IPS-18a (cell line): ENCODE measurements around the gene KIAA0513.

Experiments
- H3K27ac ChIP-seq: one replicate; pipeline ENCODE4 v1.5.1; 2013; ENCODE audit warnings: low read length
- H3K27me3 ChIP-seq: one replicate; pipeline ENCODE4 v1.6.1; 2013; ENCODE audit warnings: mild to moderate bottlenecking, low read length; ENCODE audit not compliant: control insufficient read depth, insufficient read depth
- H3K36me3 ChIP-seq: one replicate; pipeline ENCODE4 v1.6.1; 2013; ENCODE audit warnings: low read depth, low read length; ENCODE audit not compliant: control insufficient read depth
- H3K4me1 ChIP-seq: one replicate; pipeline ENCODE4 v1.6.1; 2013; ENCODE audit warnings: low read depth, low read length; ENCODE audit not compliant: control insufficient read depth
- H3K4me3 ChIP-seq: one replicate; pipeline ENCODE4 v1.5.1; 2013; ENCODE audit warnings: low read length
- H3K9ac ChIP-seq: one replicate; pipeline ENCODE4 v1.6.1; 2013; ENCODE audit warnings: mild to moderate bottlenecking, low read length, moderate library complexity
- H3K9me3 ChIP-seq: one replicate; pipeline ENCODE4 v1.6.1; 2013; ENCODE audit warnings: low read depth, low read length; ENCODE audit not compliant: control insufficient read depth

Gene KIAA0513

DNA sequence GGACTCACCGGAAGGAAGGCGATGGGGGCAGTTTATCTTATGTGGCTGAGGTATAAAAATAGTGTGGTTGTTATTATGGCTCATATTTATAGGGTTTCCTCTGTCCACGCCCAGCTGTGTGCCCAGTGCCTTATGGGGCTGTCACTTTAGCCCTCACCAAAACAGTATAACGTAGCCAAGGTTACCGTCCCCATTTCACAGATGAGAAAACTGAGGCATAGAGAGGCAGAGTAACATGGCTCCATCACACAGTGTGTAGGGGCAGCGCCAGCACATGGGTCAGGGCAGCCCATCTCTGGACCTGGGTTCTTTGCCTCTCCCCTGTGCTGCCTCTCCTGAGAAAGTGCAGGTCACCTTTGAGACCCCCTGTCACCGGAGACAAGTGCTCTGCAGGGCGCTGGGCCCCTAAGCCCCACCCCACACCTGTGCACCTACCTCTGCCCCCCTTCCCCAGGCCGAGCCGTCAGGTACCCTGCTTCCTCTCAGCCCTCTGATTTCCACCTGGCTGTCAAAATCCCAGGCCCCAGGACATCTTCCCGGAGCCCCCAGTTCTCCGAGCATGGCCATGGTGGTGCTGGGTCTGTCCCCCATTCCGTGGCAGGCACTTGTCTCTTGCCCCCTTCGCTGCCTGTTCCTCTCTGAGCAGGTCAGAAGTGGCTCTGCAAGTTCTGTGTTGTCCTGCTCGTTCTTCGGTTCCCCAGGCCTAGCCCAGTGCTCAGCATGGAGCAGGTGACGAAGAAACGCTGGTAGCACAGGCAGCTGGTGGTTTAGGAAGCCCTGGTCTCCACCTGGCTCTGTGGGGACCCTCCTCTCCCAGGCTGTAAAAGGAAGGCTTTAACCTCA lies 7.2 kb downstream of the KIAA0513 start:
- no peaks in the 10 kb centered on the region for H3K27me3 ChIP-seq
- H3K9me3 ChIP-seq = no peaks in the 10 kb centered on the region
- H3K4me1 ChIP-seq = peaks cover 5% of the 10 kb centered on the region
- H3K27ac ChIP-seq = no peak overlapping the region
- no peak overlapping the region for H3K9ac ChIP-seq
- no peak overlapping the region for H3K4me3 ChIP-seq
- H3K36me3 ChIP-seq = no peaks in the 10 kb centered on the region

DNA sequence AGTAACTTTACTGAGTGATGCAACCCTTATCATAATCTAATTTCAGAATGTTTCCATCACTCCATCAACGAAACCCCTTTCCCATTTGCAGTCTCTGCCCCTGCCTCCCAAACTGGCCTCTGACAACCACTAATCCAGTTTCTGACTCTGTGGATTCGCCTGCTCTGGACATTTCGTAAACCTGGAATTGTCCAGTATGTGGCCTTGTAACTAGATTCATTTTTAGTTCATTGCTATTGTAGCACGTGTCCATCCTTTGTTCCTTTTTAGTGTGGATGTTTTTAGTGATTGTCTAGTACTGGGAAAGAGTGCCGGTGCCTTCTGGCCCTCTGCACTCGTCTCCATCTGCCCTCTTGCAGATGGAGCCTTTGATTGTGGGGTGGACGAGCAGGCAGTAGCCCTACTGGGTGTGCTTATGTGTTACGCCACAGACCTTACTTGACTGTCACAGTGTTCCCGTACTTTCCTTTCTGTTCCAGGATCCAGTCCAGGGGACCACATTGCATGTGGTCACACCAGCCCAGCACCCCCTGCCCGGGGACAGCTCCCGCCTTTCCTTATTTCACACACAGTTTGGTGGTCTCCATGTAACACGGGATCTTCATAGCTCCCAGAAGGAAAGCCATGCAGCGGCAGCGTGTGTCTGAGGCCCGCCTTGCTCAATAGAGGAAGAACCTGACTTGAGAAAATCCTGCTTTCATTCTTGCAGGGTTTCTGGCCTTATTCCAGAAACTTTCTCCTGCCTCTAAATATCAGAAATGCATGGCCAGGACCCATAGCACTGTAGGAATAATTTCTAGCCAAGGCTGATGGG lies 8.8 kb downstream of the KIAA0513 start:
- no peak overlapping the region for H3K27ac ChIP-seq
- H3K9ac ChIP-seq = no peak overlapping the region
- H3K27me3 ChIP-seq = no peaks in the 10 kb centered on the region
- H3K36me3 ChIP-seq = no peaks in the 10 kb centered on the region
- no peaks in the 10 kb centered on the region for H3K9me3 ChIP-seq
- peaks cover 4% of the 10 kb centered on the region for H3K4me1 ChIP-seq
- no peak overlapping the region for H3K4me3 ChIP-seq

- Histone ChIP-seq H3K27ac (no peak overlapping the region), H3K36me3 (no peaks in the 10 kb centered on the region), H3K4me1 (peaks cover 4% of the 10 kb centered on the region), H3K27me3 (no peaks in the 10 kb centered on the region), H3K9ac (no peak overlapping the region), H3K9me3 (no peaks in the 10 kb centered on the region), H3K4me3 (no peak overlapping the region)
Observed at GRCh38 chr16:85037050-85037410, 9.4 kb downstream of the KIAA0513 start.

GRCh38 chr16:85037721-85038120 lies 10.1 kb downstream of the KIAA0513 start:
- H3K9ac ChIP-seq = no peak overlapping the region
- no peaks in the 10 kb centered on the region for H3K9me3 ChIP-seq
- no peak overlapping the region for H3K27ac ChIP-seq

DNA sequence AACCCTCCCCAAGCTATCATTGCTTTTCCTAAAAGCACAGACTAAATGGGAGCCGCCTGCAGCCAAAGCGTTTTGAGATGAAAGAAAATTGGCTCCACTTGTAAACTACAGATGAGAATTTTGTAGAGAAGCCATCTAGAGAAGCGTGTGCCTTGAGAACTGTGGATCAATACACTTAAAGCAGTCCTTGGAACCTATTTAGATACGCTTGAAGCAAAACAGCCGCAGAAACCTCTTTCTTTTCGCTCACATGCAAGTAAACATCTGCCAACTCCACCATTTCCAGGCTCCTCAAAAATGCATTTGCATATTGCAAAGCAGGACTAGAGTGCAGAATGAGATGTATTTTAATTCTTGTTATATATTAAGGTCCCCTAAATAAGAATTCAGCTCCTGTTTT lies 13.1 kb downstream of the KIAA0513 start:
- no peaks in the 10 kb centered on the region for H3K4me1 ChIP-seq
- no peak overlapping the region for H3K27ac ChIP-seq
- H3K36me3 ChIP-seq = no peaks in the 10 kb centered on the region
- no peak overlapping the region for H3K4me3 ChIP-seq
- no peaks in the 10 kb centered on the region for H3K27me3 ChIP-seq
- H3K9ac ChIP-seq = no peak overlapping the region
- H3K9me3 ChIP-seq = no peaks in the 10 kb centered on the region

More at GRCh38 chr16:85037721-85038120, 10.1 kb downstream of the KIAA0513 start:
- H3K4me1 ChIP-seq = peaks cover 4% of the 10 kb centered on the region
- H3K4me3 ChIP-seq = no peak overlapping the region
- no peaks in the 10 kb centered on the region for H3K36me3 ChIP-seq
- no peaks in the 10 kb centered on the region for H3K27me3 ChIP-seq

DNA sequence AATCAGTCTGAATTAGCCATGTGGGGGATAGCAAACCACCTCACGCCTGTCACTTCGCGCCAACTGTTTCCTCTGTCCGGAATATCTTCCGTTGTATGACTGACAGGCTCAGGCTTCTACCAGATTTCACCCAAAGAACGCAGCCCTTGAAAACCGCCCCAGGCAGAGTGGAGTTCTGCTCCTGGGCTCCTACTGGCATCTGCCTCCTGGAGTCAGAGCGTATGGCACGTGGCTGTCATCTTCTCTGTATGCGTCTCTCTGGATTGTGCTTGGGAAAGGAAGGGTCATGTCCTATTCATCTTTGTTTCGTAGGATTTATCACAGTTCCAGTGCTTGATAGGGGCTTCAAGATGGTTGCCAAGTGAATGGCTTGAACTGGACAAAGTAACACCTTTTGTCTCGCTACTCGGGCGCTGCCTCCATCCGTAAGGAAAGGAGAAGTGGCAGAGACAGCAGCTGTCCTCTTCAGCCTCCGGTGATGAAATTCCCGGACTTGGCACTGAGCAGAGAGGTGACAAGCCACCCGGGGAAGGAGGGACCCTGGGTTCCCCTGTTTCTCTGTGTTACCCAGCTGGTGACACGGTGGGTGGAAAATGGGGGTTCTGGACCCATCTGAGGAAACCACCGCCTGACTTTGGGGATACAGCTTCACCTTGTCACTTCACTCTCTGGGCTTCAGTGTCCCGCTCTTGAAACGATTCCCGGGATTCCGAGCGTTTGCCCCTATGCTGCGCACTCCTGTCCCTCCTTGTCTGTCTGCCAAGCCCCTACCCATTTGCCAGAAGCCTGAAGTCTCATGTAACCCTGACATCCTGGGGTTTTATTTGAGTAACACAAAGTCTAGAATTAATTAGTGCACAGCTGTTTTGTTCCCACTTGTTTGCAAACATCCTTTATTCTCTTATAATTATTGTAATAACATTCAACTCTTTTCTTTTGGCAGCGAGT lies 13.9 kb downstream of the KIAA0513 start:
- H3K9me3 ChIP-seq = no peaks in the 10 kb centered on the region
- H3K4me3 ChIP-seq = no peak overlapping the region
- no peak overlapping the region for H3K9ac ChIP-seq
- H3K36me3 ChIP-seq = no peaks in the 10 kb centered on the region
- no peak overlapping the region for H3K27ac ChIP-seq
- no peaks in the 10 kb centered on the region for H3K27me3 ChIP-seq
- H3K4me1 ChIP-seq = no peaks in the 10 kb centered on the region

DNA sequence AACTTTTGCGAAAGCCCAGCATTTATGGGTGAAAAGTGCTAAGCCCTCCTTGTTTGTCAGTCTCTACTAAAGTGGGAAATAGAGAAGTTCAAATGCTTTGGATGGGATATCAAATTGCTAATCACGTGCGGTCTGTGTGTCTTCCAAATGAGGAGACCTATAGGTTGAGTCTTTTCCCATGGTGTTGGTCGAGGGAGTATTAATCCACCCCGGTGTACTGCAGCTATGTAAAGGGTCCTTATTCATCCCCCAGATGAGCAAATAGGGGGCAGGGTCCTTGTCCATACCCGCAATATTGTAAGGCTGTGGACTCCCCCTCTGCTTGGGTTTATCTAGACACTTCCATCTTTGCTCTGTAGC lies 14.6 kb downstream of the KIAA0513 start:
- Histone ChIP-seq H3K36me3 (no peaks in the 10 kb centered on the region), H3K4me3 (no peak overlapping the region), H3K27me3 (no peaks in the 10 kb centered on the region), H3K9ac (no peak overlapping the region), H3K27ac (no peak overlapping the region), H3K9me3 (no peaks in the 10 kb centered on the region), H3K4me1 (no peaks in the 10 kb centered on the region)

DNA sequence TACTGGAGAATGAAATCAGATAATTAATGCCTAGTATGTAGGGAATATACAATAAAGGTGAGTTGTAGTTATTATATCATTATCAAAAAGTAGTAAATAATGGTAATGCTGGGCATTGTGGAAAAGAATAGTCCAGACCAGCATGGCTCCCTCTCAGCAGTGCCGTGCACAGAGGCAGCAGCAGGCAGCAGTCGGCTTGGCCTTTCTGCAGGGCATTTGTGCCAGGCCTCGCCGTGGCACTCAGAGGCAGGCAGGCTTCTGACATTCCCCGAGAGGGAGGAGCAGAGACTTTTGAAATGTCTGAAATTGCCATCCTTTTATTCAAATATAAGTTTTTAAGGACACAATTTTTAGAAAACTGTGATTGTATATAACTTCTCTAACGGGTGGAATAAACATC lies 15.0 kb downstream of the KIAA0513 start:
- H3K9ac ChIP-seq = no peak overlapping the region
- no peaks in the 10 kb centered on the region for H3K36me3 ChIP-seq
- H3K4me3 ChIP-seq = no peak overlapping the region
- no peaks in the 10 kb centered on the region for H3K9me3 ChIP-seq
- no peaks in the 10 kb centered on the region for H3K4me1 ChIP-seq
- no peak overlapping the region for H3K27ac ChIP-seq
- no peaks in the 10 kb centered on the region for H3K27me3 ChIP-seq

GRCh38 chr16:85045077-85045476 lies 17.5 kb downstream of the KIAA0513 start:
- Histone ChIP-seq H3K4me3 (no peak overlapping the region), H3K27me3 (no peaks in the 10 kb centered on the region), H3K4me1 (no peaks in the 10 kb centered on the region), H3K36me3 (no peaks in the 10 kb centered on the region), H3K9me3 (no peaks in the 10 kb centered on the region), H3K9ac (no peak overlapping the region), H3K27ac (no peak overlapping the region)

GRCh38 chr16:85045641-85046471 lies 18.3 kb downstream of the KIAA0513 start:
- no peaks in the 10 kb centered on the region for H3K27me3 ChIP-seq
- H3K9ac ChIP-seq = no peak overlapping the region

More at GRCh38 chr16:85045641-85046471, 18.3 kb downstream of the KIAA0513 start:
- Histone ChIP-seq H3K27ac (no peak overlapping the region), H3K36me3 (no peaks in the 10 kb centered on the region), H3K4me3 (no peak overlapping the region), H3K4me1 (no peaks in the 10 kb centered on the region), H3K9me3 (no peaks in the 10 kb centered on the region)
